K562 (cell line): ENCODE results near the gene SORCS1. TPM values are rescaled to one million over a fixed set of nuclear protein-coding genes. Genes with fewer than 3 reads are reported as not detected.

Experiments
- ATAC-seq: fragments of 200-7000 bp; cut with Tn5 transposase; 3 replicates; pipeline ENCODE4 v1.9.1; 2020; ENCODE audit warnings: moderate library complexity
- BruUV-seq: library from RNA; stranded (reverse); fragments of 400-500 nt; replicated peaks from 2 replicates; lab custom pipeline; 2021; lab: Mats Ljungman, UMichigan
- CTCF ChIA-PET: fragments of 300-600 bp; formaldehyde crosslinking; extraction: SDS; loops from one replicate; lab custom pipeline; 2021; ENCODE audit warnings: low intra/inter-chr PET ratio; lab: Yijun Ruan, JAX
- POLR2A ChIA-PET: fragments of 300-600, 350-650 bp; sonication (Branson Sonifier 250); formaldehyde crosslinking; extraction: SDS; loops from one replicate; lab custom pipeline; 2021; ENCODE audit warnings: antibody characterized with exemption, inconsistent platforms; lab: Yijun Ruan, JAX
- DNase-seq, 4 experiments: peaks; one replicate each; pipeline versions ENCODE4 v3.0.0 to v3.0.0-alpha.2; 2011 to 2018; ENCODE audit warnings: low spot score in 3 of 4, mixed read lengths in 3 of 4; ENCODE audit errors: extremely low read depth in 1 of 4
- FAIRE-seq: peaks from 2 replicates; lab custom pipeline; 2011; peaks lifted over from hg19 to GRCh38; lab: Jason Lieb, UNC
- H2AFZ ChIP-seq: 2 replicates; pipeline ENCODE4 v1.6.0; 2011; ENCODE audit warnings: low read depth, low read length, control low read depth, inconsistent platforms
- H3K27ac ChIP-seq: fragments of 200-600 bp; 3 replicates; pipeline ENCODE4 v1.8.0; 2011; ENCODE audit warnings: low read depth, mild to moderate bottlenecking, control low read depth, inconsistent platforms, low read length, moderate library complexity, mixed read lengths; ENCODE audit errors: extremely low read depth
- H3K27me3 ChIP-seq, 2 experiments: fragments of 300-600 bp in 1 of 2; 2 replicates in 1 of 2; 3 replicates in 1 of 2; pipeline versions ENCODE4 v1.6.0 to v1.8.0; 2011; ENCODE audit warnings: inconsistent platforms in 2 of 2, low read length in 2 of 2, mild to moderate bottlenecking in 1 of 2, mixed read lengths in 1 of 2, moderate library complexity in 1 of 2; ENCODE audit not compliant: control insufficient read depth in 2 of 2, insufficient read depth in 2 of 2
- H3K36me3 ChIP-seq: fragments of 300-600 bp; 3 replicates; pipeline ENCODE4 v1.8.0; 2011; ENCODE audit warnings: mild to moderate bottlenecking, low read length, inconsistent platforms; ENCODE audit not compliant: control insufficient read depth, insufficient read depth
- H3K4me1 ChIP-seq, 2 experiments: fragments of 200-600 bp in 1 of 2; replicated peaks in 1 of 2; 2 replicates in 1 of 2; 3 replicates in 1 of 2; pipeline versions ENCODE4 v1.5.1 to v1.8.0; 2011; ENCODE audit warnings: inconsistent platforms in 2 of 2, low read length in 2 of 2, mild to moderate bottlenecking in 1 of 2, mixed read lengths in 1 of 2, moderate library complexity in 1 of 2; ENCODE audit not compliant: control insufficient read depth in 2 of 2, insufficient read depth in 2 of 2
- H3K4me2 ChIP-seq: 2 replicates; pipeline ENCODE4 v1.6.1; 2011; ENCODE audit warnings: low read length, control low read depth, inconsistent platforms, mixed read lengths; ENCODE audit not compliant: insufficient read depth
- H3K4me3 ChIP-seq: fragments of 200-600 bp; sonication (generic), shearing (Covaris generic); 2 replicates; pipeline ENCODE4 v1.5.1; 2016; ENCODE audit warnings: control low read depth, inconsistent platforms
- H3K79me2 ChIP-seq: fragments of 200-600 bp; 3 replicates; pipeline ENCODE4 v1.8.0; 2011; ENCODE audit warnings: low read length, inconsistent platforms; ENCODE audit not compliant: control insufficient read depth, insufficient read depth
- H3K9ac ChIP-seq, 2 experiments: 2 replicates each; pipeline versions ENCODE4 v1.6.0 to v1.6.1; 2011; ENCODE audit warnings: low read depth in 2 of 2, low read length in 2 of 2, control low read depth in 1 of 2, inconsistent platforms in 1 of 2, mild to moderate bottlenecking in 1 of 2, mixed read lengths in 1 of 2; ENCODE audit not compliant: insufficient read depth in 1 of 2
- H3K9me1 ChIP-seq: one replicate; pipeline ENCODE4 v1.6.0; 2011; ENCODE audit warnings: inconsistent platforms, mild to moderate bottlenecking, low read length, moderate library complexity; ENCODE audit not compliant: control insufficient read depth, insufficient read depth
- H3K9me3 ChIP-seq: replicated peaks from 2 replicates; pipeline ENCODE4 v1.5.1; 2011; ENCODE audit warnings: low read depth, low read length, inconsistent platforms; ENCODE audit not compliant: control insufficient read depth, insufficient read depth
- H4K20me1 ChIP-seq: replicated peaks from 2 replicates; pipeline ENCODE4 v1.6.1; 2011; ENCODE audit warnings: low read length, inconsistent platforms, mixed read lengths; ENCODE audit not compliant: control insufficient read depth, insufficient read depth
- ARID3B ChIP-seq: fragments of 250-450 bp; sonication (Bioruptor Pico); IDR thresholded peaks from 2 replicates; pipeline ENCODE4 v1.4.0; 2020; ENCODE audit warnings: borderline replicate concordance
- CBFA2T2 ChIP-seq: fragments of 450-650 bp; conservative IDR thresholded peaks from 2 replicates; pipeline ENCODE4 v1.6.1; 2017; ENCODE audit warnings: mild to moderate bottlenecking
- CBX3 ChIP-seq, 2 experiments: IDR thresholded peaks; 1 replicate in 1 of 2; 2 replicates in 1 of 2; pipeline ENCODE4 v1.6.1; 2012; ENCODE audit warnings: inconsistent platforms in 2 of 2, low read length in 2 of 2, borderline replicate concordance in 1 of 2, control low read depth in 1 of 2
- CBX5 ChIP-seq: IDR thresholded peaks from 2 replicates; pipeline ENCODE4 v1.6.1; 2014; ENCODE audit warnings: low read depth, borderline replicate concordance
- FOSL1 ChIP-seq: fragments of 200-800 bp; sonication (Bioruptor generic); conservative IDR thresholded peaks from 2 replicates; pipeline ENCODE4 v1.6.1; 2016; ENCODE audit warnings: missing genetic modification characterization, missing compliant biosample characterization
- HMG20A ChIP-seq: fragments of 450-650 bp; formaldehyde crosslinking; conservative IDR thresholded peaks from 2 replicates; pipeline ENCODE4 v1.4.0; 2020; ENCODE audit warnings: mild to moderate bottlenecking, mixed read lengths
- ID3 ChIP-seq, 2 experiments: fragments of 250-450 bp in 1 of 2; fragments of 450-650 bp in 1 of 2; sonication (Bioruptor Pico) in 1 of 2; IDR thresholded peaks; 2 replicates each; pipeline versions ENCODE4 v1.6.1 to v1.8.0; 2016 to 2021; ENCODE audit warnings: mild to moderate bottlenecking in 2 of 2, moderate library complexity in 2 of 2, missing compliant biosample characterization in 1 of 2, missing genetic modification characterization in 1 of 2
- IFI16 ChIP-seq: fragments of 250-450 bp; sonication (Bioruptor Pico); IDR thresholded peaks from 2 replicates; pipeline ENCODE4 v2.1.2; 2022; ENCODE audit warnings: mild to moderate bottlenecking, inconsistent platforms
- JUNB ChIP-seq: fragments of 450-650 bp; formaldehyde crosslinking; conservative IDR thresholded peaks from 2 replicates; pipeline ENCODE4 v1.4.0; 2020; ENCODE audit warnings: mild to moderate bottlenecking
- MCM5 ChIP-seq: fragments of 450-650 bp; IDR thresholded peaks from 2 replicates; pipeline ENCODE4 v1.6.1; 2016; ENCODE audit warnings: low read depth
- PPARD ChIP-seq: fragments of 250-450 bp; sonication (Bioruptor Pico); IDR thresholded peaks from 2 replicates; pipeline ENCODE4 v1.8.0; 2022; ENCODE audit warnings: inconsistent platforms, mild to moderate bottlenecking, moderate library complexity
- RUNX1 ChIP-seq: sonication (generic); IDR thresholded peaks from 2 replicates; pipeline ENCODE4 v1.6.1; 2016; ENCODE audit warnings: antibody characterized with exemption, low read depth
- TCF3 ChIP-seq: sonication (generic); formaldehyde crosslinking; IDR thresholded peaks from 2 replicates; pipeline ENCODE4 v1.4.0; 2020; ENCODE audit warnings: mild to moderate bottlenecking, missing genetic modification reagents
- ZNF778 ChIP-seq: fragments of 450-650 bp; formaldehyde crosslinking; IDR thresholded peaks from 2 replicates; pipeline ENCODE4 v1.4.0; 2020; ENCODE audit warnings: mild to moderate bottlenecking, moderate library complexity
- in situ Hi-C: fragments of 300-500 bp; cut with MboI; formaldehyde crosslinking; loops from 4 replicates; pipeline ENCODE4 v1.15.0; 2018; ENCODE audit warnings: inconsistent platforms, mixed read lengths
- intact Hi-C: fragments of 100-400 bp; cut with micrococcal nuclease; formaldehyde crosslinking; loops from 2 replicates; pipeline ENCODE4 v1.14.2; 2022
- polyA plus RNA-seq, 8 experiments: library from polyadenylated mRNA; depleted of rRNA in 4 of 8; stranded (reverse) in 5 of 8; unstranded in 3 of 8; fragments of >200 nt; fragmentation: Nextera tagmentation in 2 of 8; fragmentation: Illumina TruSeq in 1 of 8; extraction: Ambion mirVana in 2 of 8; extraction: Trizol in 1 of 8; gene quantifications; 2 replicates each; pipeline versions ENCODE4 v1.2.1 to v1.2.3, GENCODE V29; 2011 to 2014; ENCODE audit warnings: inconsistent platforms in 1 of 8, missing spikeins in 1 of 8
- total RNA-seq, 7 experiments: library from RNA; depleted of rRNA in 6 of 7; stranded (reverse); fragments of >200 nt in 6 of 7; fragmentation: Illumina TruSeq in 2 of 7; extraction: Trizol in 2 of 7; gene quantifications; 2 replicates each; pipeline versions ENCODE4 v1.2.1 to v1.2.3, GENCODE V29; 2011 to 2021; ENCODE audit warnings: low replicate concordance in 1 of 7
- TF ChIP-seq, protein P1 (sequence below): sonication (generic); IDR thresholded peaks from 2 replicates; pipeline ENCODE4 v1.6.1; 2016
- TF ChIP-seq, protein P2 (sequence below), 2 experiments: IDR thresholded peaks in 1 of 2; conservative IDR thresholded peaks in 1 of 2; 2 replicates each; pipeline ENCODE4 v1.6.1; 2016; ENCODE audit warnings: low read depth in 2 of 2, mild to moderate bottlenecking in 1 of 2, missing compliant biosample characterization in 1 of 2, missing genetic modification characterization in 1 of 2, moderate library complexity in 1 of 2

Gene SORCS1
- total and polyA plus RNA-seq, 9 of the 15 experiments (the other 6 are each of a cell fraction or from before 2014, with no cell fraction given): 1.5 to 3.9 (median 2.7) TPM

DNA sequence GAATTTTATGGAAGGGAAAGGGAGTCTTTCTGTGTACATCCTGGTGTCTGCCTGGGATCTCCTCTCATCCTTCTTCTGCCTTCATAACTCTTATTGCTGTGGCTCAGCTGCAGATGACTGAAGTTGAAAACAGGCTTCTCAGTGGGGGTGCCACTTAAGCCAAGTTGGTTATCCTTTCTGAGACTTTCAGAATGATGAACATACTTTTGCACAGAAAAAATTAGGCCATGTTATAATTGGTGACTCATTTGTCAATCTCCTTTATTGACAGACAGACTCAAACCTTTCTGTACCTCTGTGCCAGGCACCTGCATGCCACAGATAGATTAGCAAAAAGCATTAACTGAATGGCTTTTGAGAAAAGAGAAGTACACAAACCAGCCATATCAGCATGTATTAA is 430.3 kb downstream of the SORCS1 start:
- H3K9me3 ChIP-seq: no peaks in the 10 kb centered on the region
- no peaks in the 10 kb centered on the region for H3K27me3 ChIP-seq
- ChIA-PET POLR2A (no interaction called here), CTCF (no interaction called here)
- BruUV-seq: no TSS peak
- no peaks in the 10 kb centered on the region for H3K9me1 ChIP-seq
- FAIRE-seq: no peak
- no peak for TF ChIP-seq HMG20A (CRISPR knock-in tag)
- TF ChIP-seq FOSL1 (tag): no peak
- no peak for TF ChIP-seq MCM5
- no peak for TF ChIP-seq JUNB (CRISPR knock-in tag)
- no peak for TF ChIP-seq CBX5
- no peak for TF ChIP-seq ZNF778 (CRISPR knock-in tag)
- TF ChIP-seq PPARD (CRISPR knock-in tag): no peak
- TF ChIP-seq, protein P1, sequence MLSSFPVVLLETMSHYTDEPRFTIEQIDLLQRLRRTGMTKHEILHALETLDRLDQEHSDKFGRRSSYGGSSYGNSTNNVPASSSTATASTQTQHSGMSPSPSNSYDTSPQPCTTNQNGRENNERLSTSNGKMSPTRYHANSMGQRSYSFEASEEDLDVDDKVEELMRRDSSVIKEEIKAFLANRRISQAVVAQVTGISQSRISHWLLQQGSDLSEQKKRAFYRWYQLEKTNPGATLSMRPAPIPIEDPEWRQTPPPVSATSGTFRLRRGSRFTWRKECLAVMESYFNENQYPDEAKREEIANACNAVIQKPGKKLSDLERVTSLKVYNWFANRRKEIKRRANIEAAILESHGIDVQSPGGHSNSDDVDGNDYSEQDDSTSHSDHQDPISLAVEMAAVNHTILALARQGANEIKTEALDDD: no peak
- no peak for TF ChIP-seq IFI16 (CRISPR knock-in tag)
- no peak for TF ChIP-seq CBFA2T2
- no peak for TF ChIP-seq ID3 (CRISPR knock-in tag; IDR thresholded peaks at IDR 0.05)
- no peak for TF ChIP-seq ID3 (tag; IDR thresholded peaks at IDR 0.05)
- TF ChIP-seq TCF3 (CRISPR knock-in tag): no peak
- TF ChIP-seq, protein P2, sequence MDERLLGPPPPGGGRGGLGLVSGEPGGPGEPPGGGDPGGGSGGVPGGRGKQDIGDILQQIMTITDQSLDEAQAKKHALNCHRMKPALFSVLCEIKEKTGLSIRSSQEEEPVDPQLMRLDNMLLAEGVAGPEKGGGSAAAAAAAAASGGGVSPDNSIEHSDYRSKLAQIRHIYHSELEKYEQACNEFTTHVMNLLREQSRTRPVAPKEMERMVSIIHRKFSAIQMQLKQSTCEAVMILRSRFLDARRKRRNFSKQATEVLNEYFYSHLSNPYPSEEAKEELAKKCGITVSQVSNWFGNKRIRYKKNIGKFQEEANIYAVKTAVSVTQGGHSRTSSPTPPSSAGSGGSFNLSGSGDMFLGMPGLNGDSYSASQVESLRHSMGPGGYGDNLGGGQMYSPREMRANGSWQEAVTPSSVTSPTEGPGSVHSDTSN (CRISPR knock-in tag; IDR thresholded peaks at IDR 0.05; ENCODE audit: low read depth): no peak
- TF ChIP-seq, protein P2 (tag; conservative IDR thresholded peaks at IDR 0.05; ENCODE audit: low read depth): no peak
- TF ChIP-seq CBX3 (IDR thresholded peaks at IDR 0.05; ENCODE audit: borderline replicate concordance in 1 of 2, low read length in 2 of 2): no peak
- TF ChIP-seq ARID3B (CRISPR knock-in tag): no peak
- TF ChIP-seq RUNX1: no peak
- H3K4me2 ChIP-seq: no peak overlapping the region
- H3K36me3 ChIP-seq: no peaks in the 10 kb centered on the region
- H4K20me1 ChIP-seq: no peaks in the 10 kb centered on the region
- H3K4me1 ChIP-seq: no peaks in the 10 kb centered on the region
- in situ Hi-C loops (no loop called here), intact Hi-C loops (no loop called here)
- H3K27ac ChIP-seq: no peak overlapping the region
- no peak overlapping the region for H2AFZ ChIP-seq
- DNase-seq: no peak
- H3K4me3 ChIP-seq: no peak overlapping the region
- no peak overlapping the region for H3K9ac ChIP-seq
- no peaks in the 10 kb centered on the region for H3K79me2 ChIP-seq
- ATAC-seq: no peak
